HG03139 (cell line): ENCODE data around the gene MINK1.
A peak's percentile ranks its signal among the peaks of the same experiment; 100 is the strongest.
"Not testable (repeated sequence)": the region's sequence is repeated elsewhere in the genome, so short reads cannot be mapped to it uniquely, and the experiment has no call there.

Experiments used
- ATAC-seq: cut with Tn5 transposase; IDR thresholded peaks from one replicate; pipeline ENCODE4 v1.9.1; 2021; ENCODE audit not compliant: unreplicated experiment

Gene MINK1

DNA sequence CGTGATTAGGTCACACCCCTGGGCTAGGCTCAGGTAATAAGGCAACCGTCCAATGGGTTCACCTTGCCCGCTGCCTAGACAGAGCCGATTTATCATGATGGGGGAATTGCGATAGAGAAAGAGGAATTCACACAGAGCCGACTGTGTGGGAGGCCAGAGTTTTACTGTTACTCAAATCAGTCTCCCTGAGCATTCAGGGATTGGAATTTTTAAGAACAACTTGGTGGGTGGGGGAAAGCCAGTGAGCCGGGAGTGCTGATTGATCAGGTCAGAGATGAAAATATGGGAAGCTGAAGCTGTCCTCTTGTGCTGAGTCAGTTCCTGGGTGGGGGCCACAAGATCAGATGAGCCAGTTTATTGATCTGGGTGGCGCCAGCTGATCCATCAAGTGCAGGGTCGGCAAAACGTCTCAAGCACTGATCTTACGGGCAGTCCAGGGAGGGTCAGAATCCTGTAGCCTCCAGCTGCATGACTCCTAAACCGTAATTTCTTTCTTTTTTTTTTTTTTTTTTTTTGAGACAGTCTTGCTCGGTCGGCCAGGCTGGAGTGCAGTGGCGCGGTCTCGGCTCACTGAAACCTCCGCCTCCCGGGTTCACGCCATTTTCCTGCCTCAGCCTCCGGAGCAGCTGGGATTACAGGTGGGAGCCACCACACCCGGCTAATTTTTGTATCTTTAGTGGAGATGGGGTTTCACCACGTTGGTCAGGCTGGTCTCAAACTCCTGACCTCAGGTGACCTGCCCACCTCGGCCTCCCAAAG is 93.6 kb downstream of the MINK1 start:
- not testable (repeated sequence) for ATAC-seq

GRCh38 chr17:4928881-4929280 is 95.7 kb downstream of the MINK1 start:
- no peak for ATAC-seq

- ATAC-seq, result no peak
Measured at GRCh38 chr17:4931963-4932362, 98.8 kb downstream of the MINK1 start, which contains the start of gene GP1BA. Gene GP1BA (plus strand): TSS chr17:4932277. CDS start chr17:4932605, 328 bp downstream.

DNA sequence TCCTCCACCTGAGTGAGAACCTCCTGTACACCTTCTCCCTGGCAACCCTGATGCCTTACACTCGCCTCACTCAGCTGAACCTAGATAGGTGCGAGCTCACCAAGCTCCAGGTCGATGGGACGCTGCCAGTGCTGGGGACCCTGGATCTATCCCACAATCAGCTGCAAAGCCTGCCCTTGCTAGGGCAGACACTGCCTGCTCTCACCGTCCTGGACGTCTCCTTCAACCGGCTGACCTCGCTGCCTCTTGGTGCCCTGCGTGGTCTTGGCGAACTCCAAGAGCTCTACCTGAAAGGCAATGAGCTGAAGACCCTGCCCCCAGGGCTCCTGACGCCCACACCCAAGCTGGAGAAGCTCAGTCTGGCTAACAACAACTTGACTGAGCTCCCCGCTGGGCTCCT is 99.6 kb downstream of the MINK1 start:
- no peak for ATAC-seq

- ATAC-seq, result no peak
Measured at GRCh38 chr17:4933646-4934045, 100.5 kb downstream of the MINK1 start.

DNA sequence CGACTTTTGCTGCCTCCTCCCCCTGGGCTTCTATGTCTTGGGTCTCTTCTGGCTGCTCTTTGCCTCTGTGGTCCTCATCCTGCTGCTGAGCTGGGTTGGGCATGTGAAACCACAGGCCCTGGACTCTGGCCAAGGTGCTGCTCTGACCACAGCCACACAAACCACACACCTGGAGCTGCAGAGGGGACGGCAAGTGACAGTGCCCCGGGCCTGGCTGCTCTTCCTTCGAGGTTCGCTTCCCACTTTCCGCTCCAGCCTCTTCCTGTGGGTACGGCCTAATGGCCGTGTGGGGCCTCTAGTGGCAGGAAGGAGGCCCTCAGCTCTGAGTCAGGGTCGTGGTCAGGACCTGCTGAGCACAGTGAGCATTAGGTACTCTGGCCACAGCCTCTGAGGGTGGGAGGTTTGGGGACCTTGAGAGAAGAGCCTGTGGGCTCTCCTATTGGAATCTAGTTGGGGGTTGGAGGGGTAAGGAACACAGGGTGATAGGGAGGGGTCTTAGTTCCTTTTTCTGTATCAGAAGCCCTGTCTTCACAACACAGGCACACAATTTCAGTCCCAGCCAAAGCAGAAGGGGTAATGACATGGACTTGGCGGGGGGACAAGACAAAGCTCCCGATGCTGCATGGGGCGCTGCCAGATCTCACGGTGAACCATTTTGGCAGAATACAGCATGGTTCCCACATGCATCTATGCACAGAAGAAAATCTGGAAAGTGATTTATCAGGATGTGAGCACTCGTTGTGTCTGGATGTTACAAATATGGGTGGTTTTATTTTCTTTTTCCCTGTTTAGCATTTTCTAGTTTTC is 101.2 kb downstream of the MINK1 start:
- no peak for ATAC-seq

DNA sequence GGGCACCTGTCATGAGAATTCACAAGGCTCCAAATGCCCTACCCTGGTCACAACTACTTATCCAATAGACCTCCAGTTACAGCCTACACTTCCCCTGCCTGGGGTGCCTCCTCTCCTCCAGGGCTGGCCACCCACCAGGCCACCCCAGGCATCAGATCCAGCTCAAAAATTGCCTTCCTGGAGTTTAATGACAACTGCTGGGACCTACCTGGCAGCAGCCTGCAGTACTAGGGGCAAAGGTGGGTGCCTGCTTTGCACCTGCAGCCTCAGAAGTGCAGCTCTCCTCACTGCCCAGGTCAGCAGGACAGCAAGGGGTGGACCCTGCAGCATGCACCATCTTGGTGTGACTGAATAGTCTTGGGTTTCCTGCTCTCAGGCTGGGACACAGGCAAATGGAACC is 102.5 kb downstream of the MINK1 start:
- no peak for ATAC-seq

- ATAC-seq, result no peak
Measured at GRCh38 chr17:4936436-4936835, 103.3 kb downstream of the MINK1 start.

- ATAC-seq, result no peak
Measured at GRCh38 chr17:4937553-4937952, 104.4 kb downstream of the MINK1 start.

DNA sequence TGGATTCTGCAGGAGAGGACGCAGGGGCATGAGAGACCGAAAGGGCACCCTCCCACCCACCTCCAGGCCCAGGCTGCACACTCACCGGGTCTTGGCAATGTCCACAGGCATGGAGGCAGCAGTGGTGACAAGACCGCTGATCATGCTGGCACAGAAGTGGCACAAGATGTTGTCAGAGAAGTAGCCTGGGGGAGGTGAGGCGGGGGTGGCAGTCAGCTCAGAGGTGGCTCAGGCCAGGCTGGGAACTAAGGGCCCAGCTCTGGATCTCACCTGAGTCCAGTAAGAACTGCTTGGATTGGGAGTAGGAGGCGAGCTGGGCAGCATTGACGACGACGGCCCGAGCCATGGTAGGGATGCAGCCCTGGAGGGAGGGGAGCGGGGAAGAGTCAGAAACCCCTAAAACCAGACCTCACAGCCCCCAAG is 104.9 kb downstream of the MINK1 start:
- no peak for ATAC-seq

DNA sequence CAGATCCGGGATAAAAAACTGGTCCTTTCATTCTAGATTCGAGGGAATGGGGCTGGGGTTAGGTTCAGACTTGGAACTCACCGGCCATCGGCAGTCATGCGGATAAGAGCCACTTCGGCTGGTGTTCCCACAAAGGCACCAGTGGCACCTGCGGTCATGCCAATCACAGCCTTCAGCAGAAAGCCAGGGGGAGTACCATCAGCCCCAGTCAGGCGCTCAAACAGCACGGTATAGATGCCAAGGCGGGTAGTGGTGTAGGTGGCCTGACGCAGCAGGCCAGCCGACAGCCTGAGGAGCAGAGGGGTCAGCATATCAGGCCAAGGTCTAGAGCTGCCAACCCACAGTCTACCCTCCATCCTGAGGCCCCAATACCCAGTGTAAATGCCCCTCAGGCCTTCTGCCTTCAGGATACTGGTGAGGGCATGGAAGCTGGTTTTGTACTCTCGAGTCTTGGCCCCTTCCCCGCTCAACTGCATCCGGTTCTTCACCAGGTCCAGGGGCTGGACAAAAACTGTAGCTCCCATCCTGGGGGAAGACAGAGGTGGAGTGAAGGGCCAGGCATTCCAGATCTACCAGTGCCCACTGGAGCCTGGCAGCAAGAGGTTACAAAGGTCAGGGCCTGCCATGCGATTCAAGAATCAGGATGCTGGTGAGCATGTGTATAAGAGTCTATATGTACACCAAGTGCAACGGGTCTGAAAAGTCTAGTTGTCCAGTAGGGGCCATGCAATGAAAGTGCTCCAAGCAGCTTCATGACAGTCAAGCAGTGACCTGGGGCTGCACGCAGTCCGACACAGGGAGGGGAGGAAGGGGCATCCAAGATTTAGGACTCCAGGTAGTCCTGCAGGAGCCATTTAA is 105.8 kb downstream of the MINK1 start:
- no peak for ATAC-seq

DNA sequence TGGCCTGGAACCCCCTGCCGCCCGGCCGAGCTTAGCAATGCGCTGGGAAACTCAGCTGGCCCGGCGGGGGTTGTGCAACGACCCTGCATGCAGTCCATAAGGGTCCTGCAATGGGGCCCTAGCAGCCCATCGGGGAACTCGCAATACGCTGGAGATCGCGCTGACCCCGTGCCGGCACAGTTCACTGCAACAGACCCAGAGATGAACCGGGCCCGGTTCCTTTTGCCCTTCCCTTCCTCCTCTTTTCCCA is 106.3 kb downstream of the MINK1 start:
- ATAC-seq, result peak; percentile 3

DNA sequence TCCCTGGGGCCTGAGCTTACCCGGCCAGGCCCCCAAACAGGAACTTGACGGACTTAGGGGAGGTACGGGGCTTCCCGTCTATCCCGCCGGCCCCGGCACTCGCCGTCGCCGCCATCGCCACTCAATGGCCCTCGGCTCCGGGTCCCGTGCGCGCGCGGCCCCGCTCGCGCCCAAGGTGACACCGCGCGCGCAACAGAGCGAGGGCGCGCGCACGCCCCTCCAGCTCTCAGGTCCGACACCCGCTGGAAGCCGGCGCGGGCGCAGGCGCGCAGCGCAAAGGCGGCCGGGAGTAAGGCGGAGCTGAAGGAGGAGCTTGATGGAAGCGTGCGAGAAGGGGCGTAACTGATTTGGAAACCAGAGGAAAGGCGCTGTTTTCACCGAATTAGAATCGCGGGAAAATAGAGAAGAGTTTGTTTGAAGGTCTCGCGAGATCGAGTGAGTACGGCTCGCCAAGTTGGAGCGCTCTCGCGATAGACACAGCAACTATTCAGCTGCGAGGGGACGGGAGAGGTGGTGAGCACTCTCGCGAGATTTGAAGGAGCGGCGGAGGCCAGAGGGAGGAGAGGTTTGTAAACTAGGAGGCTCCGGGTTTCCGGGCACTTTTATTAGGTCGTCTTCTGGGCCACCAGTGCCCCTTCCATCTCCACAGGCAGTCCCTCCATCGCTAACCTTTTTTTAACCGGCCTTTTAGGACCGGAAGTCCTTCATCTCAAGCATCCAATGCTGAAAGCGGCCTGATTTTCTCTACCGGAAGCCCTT is 106.8 kb downstream of the MINK1 start, which contains the start of the genes RNF167 and SLC25A11:
Gene RNF167 (plus strand): TSS at position 473 of the 759 bp plus-strand sequence. CDS start 642 bp downstream, outside the sequence.
Gene SLC25A11 (minus strand): TSS at position 251 of the 759 bp plus-strand sequence. CDS start 136 bp downstream, at position 115.
- peak; percentile 61 for ATAC-seq

DNA sequence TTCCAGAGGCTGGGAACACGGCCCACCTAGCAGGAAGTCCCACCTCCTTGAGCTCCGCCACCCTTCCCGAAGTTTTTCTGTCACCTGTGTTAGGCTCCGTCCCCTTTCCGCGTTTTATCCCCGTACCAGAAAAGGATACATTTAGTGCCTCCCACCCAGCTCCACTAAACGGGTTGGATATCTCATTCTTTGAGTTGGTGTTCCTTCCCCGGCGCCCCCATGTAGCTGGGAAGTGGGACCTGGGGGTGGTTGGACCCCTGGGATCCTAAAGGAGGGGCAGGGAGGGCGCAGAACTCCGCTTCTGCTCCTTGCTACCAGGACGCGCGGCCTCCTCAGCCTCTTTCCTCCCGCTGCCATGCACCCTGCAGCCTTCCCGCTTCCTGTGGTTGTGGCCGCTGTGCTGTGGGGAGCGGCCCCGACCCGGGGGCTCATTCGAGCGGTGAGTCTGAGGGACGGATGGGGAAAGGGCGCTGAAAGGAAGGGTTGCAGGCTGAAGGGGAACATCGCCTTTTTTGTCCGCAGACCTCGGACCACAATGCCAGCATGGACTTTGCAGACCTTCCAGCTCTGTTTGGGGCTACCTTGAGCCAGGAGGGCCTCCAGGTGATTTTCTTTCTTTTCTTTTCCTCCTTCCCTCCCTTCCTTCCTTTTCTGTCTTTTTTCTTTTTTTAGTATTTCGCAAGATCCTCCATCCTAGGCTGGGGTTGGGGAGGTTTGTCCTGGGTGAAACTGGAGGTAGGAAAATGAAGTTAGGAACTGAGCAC is 107.6 kb downstream of the MINK1 start:
- ATAC-seq, result no peak

DNA sequence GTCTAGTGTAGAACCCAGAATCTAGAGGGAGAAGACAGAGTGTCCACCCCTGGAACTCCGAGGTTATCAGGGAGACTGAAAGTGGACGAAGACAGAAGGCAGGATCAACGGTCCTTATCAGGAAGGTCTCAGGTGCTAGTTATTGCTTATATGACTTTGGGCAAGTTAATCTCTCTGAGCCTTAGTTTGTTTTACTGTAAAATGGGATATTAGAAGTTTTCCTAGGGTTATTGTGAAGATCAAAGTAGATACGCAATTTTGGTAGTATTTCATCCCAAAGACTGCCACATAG is 108.1 kb downstream of the MINK1 start:
- no peak for ATAC-seq

DNA sequence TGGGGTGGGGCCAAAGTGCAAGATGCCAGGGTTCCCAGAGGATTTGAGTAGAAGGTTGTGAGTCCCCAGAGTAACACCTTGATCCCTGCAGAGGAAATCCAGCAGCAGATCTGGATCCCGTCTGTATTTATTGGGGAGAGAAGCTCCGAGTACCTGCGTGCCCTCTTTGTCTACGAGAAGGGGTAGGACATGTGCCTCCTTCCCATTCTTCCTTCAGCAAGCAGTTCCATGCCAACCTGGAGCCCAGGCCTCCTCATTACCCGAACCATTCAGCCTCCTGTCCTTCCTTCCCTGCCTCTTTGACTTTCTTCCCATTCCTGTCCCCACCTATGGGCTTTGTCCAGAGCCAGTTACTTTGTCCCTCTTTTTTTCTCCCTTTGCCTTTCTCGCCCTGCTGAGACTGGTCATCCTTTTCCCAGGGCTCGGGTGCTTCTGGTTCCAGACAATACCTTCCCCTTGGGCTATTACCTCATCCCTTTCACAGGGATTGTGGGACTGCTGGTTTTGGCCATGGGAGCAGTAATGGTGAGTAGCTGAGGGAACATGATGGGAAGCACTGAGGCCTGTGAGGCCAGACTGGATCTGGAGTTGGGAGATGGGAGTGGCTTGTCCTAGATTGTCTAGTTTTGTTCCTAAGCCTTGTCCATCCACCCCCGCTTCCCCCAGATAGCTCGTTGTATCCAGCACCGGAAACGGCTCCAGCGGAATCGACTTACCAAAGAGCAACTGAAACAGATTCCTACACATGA is 109.8 kb downstream of the MINK1 start:
- ATAC-seq, result no peak

GRCh38 chr17:4944163-4944553 is 111.0 kb downstream of the MINK1 start:
- no peak for ATAC-seq

DNA sequence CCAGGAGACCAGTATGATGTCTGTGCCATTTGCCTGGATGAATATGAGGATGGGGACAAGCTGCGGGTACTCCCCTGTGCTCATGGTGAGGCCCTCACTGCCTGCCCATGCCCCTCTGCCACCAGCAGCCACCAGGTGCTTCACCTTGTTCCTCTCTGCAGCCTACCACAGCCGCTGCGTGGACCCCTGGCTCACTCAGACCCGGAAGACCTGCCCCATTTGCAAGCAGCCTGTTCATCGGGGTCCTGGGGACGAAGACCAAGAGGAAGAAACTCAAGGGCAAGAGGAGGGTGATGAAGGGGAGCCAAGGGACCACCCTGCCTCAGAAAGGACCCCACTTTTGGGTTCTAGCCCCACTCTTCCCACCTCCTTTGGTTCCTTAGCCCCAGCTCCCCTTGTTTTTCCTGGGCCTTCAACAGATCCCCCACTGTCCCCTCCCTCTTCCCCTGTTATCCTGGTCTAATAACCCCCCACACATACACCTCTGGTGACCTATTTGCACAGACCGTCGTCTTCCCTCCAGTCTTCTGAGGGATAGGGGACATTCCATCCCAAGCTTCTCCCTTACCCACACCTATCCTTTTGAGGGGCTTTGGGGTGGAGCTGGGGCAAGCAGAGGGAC is 111.5 kb downstream of the MINK1 start:
- ATAC-seq, result no peak
